Esophagus squamous epithelium (tissue), 5 donors: ENCODE results near the gene TMEM213. TPM values are rescaled to one million over a fixed set of nuclear protein-coding genes. Genes with fewer than 3 reads are reported as not detected.

ENCODE experiments used
- DNase-seq: peaks from one replicate; lab custom pipeline; 2025; lab: John Stamatoyannopoulos, UW
- H3K27ac ChIP-seq, 4 donors: fragments of 200-600 bp; sonication (generic); one replicate each; pipeline ENCODE4 v1.5.1; 2016 to 2019; ENCODE audit warnings: mild to moderate bottlenecking in 1 of 4
- H3K27me3 ChIP-seq, 4 donors: fragments of 200-600 bp; sonication (generic); 1 replicate in 3 of 4; 2 replicates in 1 of 4; pipeline versions ENCODE4 v1.5.1 to v1.6.0; 2017 to 2021; ENCODE audit warnings: antibody characterized with exemption in 1 of 4
- H3K36me3 ChIP-seq, 3 donors: fragments of 200-600 bp; sonication (generic); one replicate each; pipeline ENCODE4 v1.5.1; 2016 to 2019
- H3K4me1 ChIP-seq, 3 donors: fragments of 200-600 bp; sonication (generic); one replicate each; pipeline ENCODE4 v1.5.1; 2017 to 2019
- H3K4me3 ChIP-seq, 4 donors: fragments of 200-600 bp; sonication (generic); 1 replicate in 3 of 4; 2 replicates in 1 of 4; pipeline ENCODE4 v1.5.1; 2016 to 2019; ENCODE audit warnings: mild to moderate bottlenecking in 2 of 4, moderate library complexity in 1 of 4
- H3K9me3 ChIP-seq, 3 donors: fragments of 200-600 bp; sonication (generic); one replicate each; pipeline ENCODE4 v1.5.1; 2016 to 2019
- POLR2A ChIP-seq, 4 donors: fragments of 450-650 bp; IDR thresholded peaks; one replicate each; pipeline ENCODE4 v1.6.1; 2017; ENCODE audit warnings: antibody characterized with exemption in 4 of 4, mild to moderate bottlenecking in 4 of 4, moderate library complexity in 3 of 4
- WGBS, 2 donors: methylation state at CpG; one replicate each; pipeline ENCODE4 v1.1.5; 2018; 5-methylcytosine and 5-hydroxymethylcytosine counted together
- intact Hi-C: fragments of 100-400 bp; cut with DNase I; formaldehyde crosslinking; loops from one replicate; pipeline ENCODE4 v1.15.0; 2022
- total RNA-seq, 4 donors: library from RNA; depleted of rRNA; stranded (reverse); fragments of >200 nt; gene quantifications; one replicate each; pipeline ENCODE4 v1.1.0, GENCODE V29; 2016
- TF ChIP-seq, protein P1 (sequence below), 6 experiments: fragments of 450-650 bp in 4 of 6; fragments of 200-600 bp in 2 of 6; sonication (generic) in 2 of 6; IDR thresholded peaks; one replicate each; pipeline ENCODE4 v1.5.1; 2016 to 2019; ENCODE audit warnings: antibody characterized with exemption in 6 of 6, mild to moderate bottlenecking in 4 of 6, moderate library complexity in 4 of 6
- donor health status: DM: yes; HTN: yes; CAD: no.

TMEM213 gene
- total RNA-seq, 4 donors from 2014 or later, result 1.3 TPM; not detected in 3

DNA sequence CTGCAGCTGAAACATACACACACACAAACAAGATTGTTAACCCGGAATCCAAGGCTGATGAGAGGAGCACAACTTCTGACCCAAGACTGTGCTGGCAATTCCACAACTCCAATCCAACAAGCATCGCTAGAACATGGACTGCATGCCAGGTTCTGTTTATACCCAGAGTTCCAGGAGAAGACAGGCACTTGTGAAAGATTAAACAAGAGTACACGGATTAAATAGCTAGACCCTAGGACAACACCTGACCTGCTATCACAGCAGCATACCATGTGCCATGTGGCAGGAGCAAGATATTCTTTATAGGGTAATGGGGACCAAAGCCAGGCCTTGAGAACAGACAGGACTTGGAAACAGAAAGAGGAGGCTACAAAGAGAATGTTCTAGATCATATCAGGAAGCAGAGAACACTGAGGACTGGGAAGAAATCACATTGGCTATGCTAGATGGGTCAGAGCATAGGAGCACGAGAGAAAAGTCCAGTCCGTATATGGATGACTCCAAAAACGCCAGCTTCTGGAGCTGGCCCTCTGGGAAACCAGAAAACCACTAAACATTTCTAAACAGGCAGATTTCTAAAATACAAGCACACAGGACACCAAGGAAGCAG is 83.9 kb downstream of the TMEM213 start:
- 66 to 73% methylated on average over 6 of the region's 6 CpGs for WGBS, 2 donors
- Histone ChIP-seq H3K27ac (no peak overlapping the region), H3K4me1 (peaks cover 0 to 3% (median 2%) of the 10 kb centered on the region in 3 donors), H3K4me3 (no peak overlapping the region), H3K27me3 (no peaks in the 10 kb centered on the region), H3K9me3 (no peaks in the 10 kb centered on the region), H3K36me3 (no peaks in the 10 kb centered on the region)
- no peak for DNase-seq
- TF ChIP-seq, protein P1, sequence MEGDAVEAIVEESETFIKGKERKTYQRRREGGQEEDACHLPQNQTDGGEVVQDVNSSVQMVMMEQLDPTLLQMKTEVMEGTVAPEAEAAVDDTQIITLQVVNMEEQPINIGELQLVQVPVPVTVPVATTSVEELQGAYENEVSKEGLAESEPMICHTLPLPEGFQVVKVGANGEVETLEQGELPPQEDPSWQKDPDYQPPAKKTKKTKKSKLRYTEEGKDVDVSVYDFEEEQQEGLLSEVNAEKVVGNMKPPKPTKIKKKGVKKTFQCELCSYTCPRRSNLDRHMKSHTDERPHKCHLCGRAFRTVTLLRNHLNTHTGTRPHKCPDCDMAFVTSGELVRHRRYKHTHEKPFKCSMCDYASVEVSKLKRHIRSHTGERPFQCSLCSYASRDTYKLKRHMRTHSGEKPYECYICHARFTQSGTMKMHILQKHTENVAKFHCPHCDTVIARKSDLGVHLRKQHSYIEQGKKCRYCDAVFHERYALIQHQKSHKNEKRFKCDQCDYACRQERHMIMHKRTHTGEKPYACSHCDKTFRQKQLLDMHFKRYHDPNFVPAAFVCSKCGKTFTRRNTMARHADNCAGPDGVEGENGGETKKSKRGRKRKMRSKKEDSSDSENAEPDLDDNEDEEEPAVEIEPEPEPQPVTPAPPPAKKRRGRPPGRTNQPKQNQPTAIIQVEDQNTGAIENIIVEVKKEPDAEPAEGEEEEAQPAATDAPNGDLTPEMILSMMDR (IDR thresholded peaks at IDR 0.05), result no peak
- TF ChIP-seq POLR2A (IDR thresholded peaks at IDR 0.05), result no peak
- intact Hi-C loops, result loop anchor here (10.0 kb wide), 1 partner anchor 193 kb away; no protein-coding TSS in a partner anchor

DNA sequence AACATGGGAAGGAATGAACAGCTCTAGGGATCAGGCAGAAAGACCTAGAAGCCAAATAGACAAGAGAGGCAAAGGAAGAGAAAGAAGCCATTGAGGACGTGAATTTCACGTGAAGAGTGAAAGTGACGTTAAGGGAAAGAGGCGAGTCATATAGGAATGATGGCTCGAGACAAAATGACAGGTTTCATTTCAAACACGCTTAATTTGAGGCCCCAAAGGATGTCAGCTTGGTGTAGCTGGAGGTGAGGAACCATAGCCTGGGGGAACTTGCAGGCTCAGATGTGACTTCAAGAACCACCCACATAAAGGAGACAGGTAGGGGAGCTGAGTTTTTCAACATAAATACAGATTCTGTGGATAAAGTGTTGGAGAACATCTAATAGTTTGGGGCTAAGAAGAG is 84.5 kb downstream of the TMEM213 start:
- H3K4me3 ChIP-seq, result no peak overlapping the region
- no peak for TF ChIP-seq POLR2A (IDR thresholded peaks at IDR 0.05)
- TF ChIP-seq, protein P1 (IDR thresholded peaks at IDR 0.05), result no peak
- H3K9me3 ChIP-seq, result no peaks in the 10 kb centered on the region
- intact Hi-C loops, result loop anchor here (10.0 kb wide), 1 partner anchor 193 kb away; no protein-coding TSS in a partner anchor
- no peak for DNase-seq
- H3K27ac ChIP-seq, result no peak overlapping the region
- no peaks in the 10 kb centered on the region for H3K36me3 ChIP-seq
- no peaks in the 10 kb centered on the region for H3K27me3 ChIP-seq
- WGBS, 2 donors, result 74 to 79% methylated on average over 6 of the region's 6 CpGs
- H3K4me1 ChIP-seq, result peaks cover 0 to 6% (median 6%) of the 10 kb centered on the region in 3 donors

DNA sequence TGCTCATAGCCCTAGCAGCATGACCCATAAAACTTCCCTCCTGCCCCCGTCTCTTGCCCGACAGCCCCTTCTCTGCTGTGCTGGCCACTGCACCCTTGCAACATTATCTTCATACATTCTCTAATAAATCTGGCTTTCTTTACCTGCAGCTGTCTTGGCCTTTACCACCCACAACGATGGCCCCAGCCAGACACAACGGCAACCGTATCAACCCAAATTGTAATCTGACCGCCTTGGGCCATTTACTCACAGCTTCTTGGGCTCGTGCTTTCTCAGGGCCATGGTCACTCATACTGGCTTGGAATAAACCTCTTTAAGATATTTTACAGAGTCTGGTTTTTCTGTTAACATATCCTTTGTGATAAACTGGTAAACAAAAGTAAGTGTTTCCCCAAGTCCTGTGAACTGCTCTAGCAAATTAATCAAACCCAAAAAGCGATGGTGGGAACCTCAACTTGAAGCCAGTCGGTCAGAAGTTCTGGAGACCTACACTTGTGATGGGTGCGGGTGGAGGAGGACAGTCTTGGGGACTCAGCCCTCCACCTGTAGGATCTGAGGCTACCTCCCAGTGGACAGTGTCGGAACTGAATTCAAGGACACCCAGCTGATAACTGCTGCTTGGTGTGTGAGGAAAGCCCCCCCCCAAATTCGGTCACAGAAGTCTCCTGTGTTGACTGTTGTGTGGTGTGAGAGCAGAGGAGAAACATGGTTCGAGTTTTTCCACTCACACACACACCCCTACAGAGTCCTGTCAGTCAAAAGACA is 87.8 kb downstream of the TMEM213 start:
- H3K4me1 ChIP-seq, result peaks cover 0 to 20% (median 6%) of the 10 kb centered on the region in 3 donors
- H3K4me3 ChIP-seq, result no peak overlapping the region
- TF ChIP-seq, protein P1 (IDR thresholded peaks at IDR 0.05), result no peak
- TF ChIP-seq POLR2A (IDR thresholded peaks at IDR 0.05), result no peak
- DNase-seq, result no peak
- H3K9me3 ChIP-seq, result no peaks in the 10 kb centered on the region
- no peaks in the 10 kb centered on the region for H3K27me3 ChIP-seq
- intact Hi-C loops, result loop anchor here (10.0 kb wide), 1 partner anchor 189 kb away; no protein-coding TSS in a partner anchor
- WGBS, 2 donors, result 80 to 90% methylated on average over 12 to 13 of the region's 13 CpGs
- H3K27ac ChIP-seq, result no peak overlapping the region
- H3K36me3 ChIP-seq, result no peaks in the 10 kb centered on the region

DNA sequence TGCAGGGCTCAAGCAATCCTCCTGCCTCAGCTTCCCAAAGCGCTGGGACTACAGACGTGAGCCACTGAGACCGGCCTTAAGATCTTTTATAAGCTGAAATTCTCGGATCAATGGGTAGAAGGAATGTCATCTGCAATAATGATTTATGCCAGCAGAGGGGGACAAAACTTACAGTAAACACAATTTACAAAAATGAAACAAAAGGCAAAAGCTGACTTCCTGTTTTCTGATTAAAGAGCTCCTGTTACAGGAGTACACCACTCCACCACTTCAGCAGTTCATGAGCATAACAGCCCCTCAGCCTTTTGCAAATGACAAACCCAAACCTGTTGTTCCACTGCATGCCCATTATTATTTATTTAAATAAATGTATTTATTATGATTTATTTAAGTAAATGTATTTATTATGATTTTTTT is 88.7 kb downstream of the TMEM213 start:
- TF ChIP-seq POLR2A (IDR thresholded peaks at IDR 0.05), result no peak
- TF ChIP-seq, protein P1 (IDR thresholded peaks at IDR 0.05), result peak; percentile 49 to 76 (median 64)
- no peaks in the 10 kb centered on the region for H3K27me3 ChIP-seq
- no peak overlapping the region for H3K27ac ChIP-seq
- DNase-seq, result no peak
- no peaks in the 10 kb centered on the region for H3K36me3 ChIP-seq
- H3K4me3 ChIP-seq, result no peak overlapping the region
- intact Hi-C loops, result loop anchor here (10.0 kb wide), 1 partner anchor 188 kb away; no protein-coding TSS in a partner anchor
- WGBS, 2 donors, result 29 to 40% methylated on average over 3 to 4 of the region's 4 CpGs
- peaks cover 0 to 29% (median 6%) of the 10 kb centered on the region in 3 donors for H3K4me1 ChIP-seq
- H3K9me3 ChIP-seq, result no peaks in the 10 kb centered on the region
